OCI-LY1 (cell line): ENCODE results near the gene URB2.

Experiments
- CTCF ChIP-seq: fragments of 200-600 bp; sonication (generic), shearing (Covaris generic); IDR thresholded peaks from 2 replicates; pipeline ENCODE4 v1.5.1; 2017; ENCODE audit warnings: mild to moderate bottlenecking, antibody characterized with exemption, low read length, moderate library complexity, mixed read lengths
- EZH2 ChIP-seq: fragments of 200-600 bp; sonication (generic), shearing (Covaris generic); IDR thresholded peaks from 2 replicates; pipeline ENCODE4 v1.8.0; 2017; ENCODE audit warnings: borderline replicate concordance, mixed run types, mild to moderate bottlenecking, antibody characterized with exemption, low read length, moderate library complexity, mixed read lengths

DNA sequence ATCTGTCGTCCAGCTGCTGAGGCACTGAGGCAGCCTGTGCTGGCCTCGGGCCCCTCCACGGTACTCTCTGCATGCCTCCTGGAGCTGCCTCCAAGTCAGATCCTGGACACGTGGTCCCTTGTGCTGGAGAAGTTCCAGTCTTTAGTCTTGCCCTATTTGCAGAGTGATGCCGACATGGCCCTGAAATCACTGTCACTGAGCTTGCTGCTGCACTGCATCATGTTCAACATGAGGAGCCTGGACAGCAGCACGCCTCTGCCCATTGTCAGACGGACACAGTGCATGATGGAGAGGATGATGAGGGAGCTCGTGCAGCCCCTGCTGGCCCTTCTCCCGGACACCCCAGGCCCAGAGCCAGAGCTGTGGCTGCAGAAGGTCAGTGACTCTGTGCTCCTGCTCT lies 10.0 kb downstream of the URB2 start:
- TF ChIP-seq CTCF = no peak
- TF ChIP-seq EZH2 = no peak
